GM19193 (cell line): ENCODE data around the gene GMPPA.

Experiments
- POLR2A ChIP-seq: IDR thresholded peaks from 4 replicates; pipeline ENCODE4 v1.6.1; 2011; ENCODE audit not compliant: insufficient read depth, insufficient read length; ENCODE audit errors: extremely low read depth

The GMPPA gene

GRCh38 chr2:219498280-219499057, at the start of gene GMPPA:
GMPPA (plus strand) TSS chr2:219498891; CDS start chr2:219499976, 1,085 bp downstream.
- TF ChIP-seq POLR2A: peak; percentile 89

- no peak for TF ChIP-seq POLR2A
Observed at GRCh38 chr2:219449609-219450008, 49.1 kb upstream of the GMPPA start.

- TF ChIP-seq POLR2A: no peak
Observed at GRCh38 chr2:219451661-219452360, 46.9 kb upstream of the GMPPA start.

GRCh38 chr2:219452361-219453317, 46.1 kb upstream of the GMPPA start:
- no peak for TF ChIP-seq POLR2A

- no peak for TF ChIP-seq POLR2A
Observed at GRCh38 chr2:219453671-219454590, 44.8 kb upstream of the GMPPA start.

- TF ChIP-seq POLR2A: no peak
Observed at GRCh38 chr2:219455581-219455980, 43.1 kb upstream of the GMPPA start.

GRCh38 chr2:219457784-219458369, 40.8 kb upstream of the GMPPA start:
- no peak for TF ChIP-seq POLR2A

GRCh38 chr2:219458996-219459395, 39.7 kb upstream of the GMPPA start:
- TF ChIP-seq POLR2A: no peak

GRCh38 chr2:219459460-219460311, 39.0 kb upstream of the GMPPA start:
- TF ChIP-seq POLR2A: no peak

- TF ChIP-seq POLR2A: no peak
Observed at GRCh38 chr2:219460424-219460926, 38.2 kb upstream of the GMPPA start.

GRCh38 chr2:219461047-219461514, 37.6 kb upstream of the GMPPA start:
- TF ChIP-seq POLR2A: no peak

- TF ChIP-seq POLR2A: no peak
Observed at GRCh38 chr2:219461669-219462068, 37.0 kb upstream of the GMPPA start.
